ENCODE results near the gene SIGLEC11. TPM values are rescaled to one million over a fixed set of nuclear protein-coding genes. Genes with fewer than 3 reads are reported as not detected.
"Not testable (repeated sequence)": the region's sequence is repeated elsewhere in the genome, so short reads cannot be mapped to it uniquely, and the experiment has no call there.

Gene SIGLEC11
- total RNA-seq, 8 experiments from 2014 or later, result 0.09 to 0.13 (median 0.09) TPM; not detected in 5

DNA sequence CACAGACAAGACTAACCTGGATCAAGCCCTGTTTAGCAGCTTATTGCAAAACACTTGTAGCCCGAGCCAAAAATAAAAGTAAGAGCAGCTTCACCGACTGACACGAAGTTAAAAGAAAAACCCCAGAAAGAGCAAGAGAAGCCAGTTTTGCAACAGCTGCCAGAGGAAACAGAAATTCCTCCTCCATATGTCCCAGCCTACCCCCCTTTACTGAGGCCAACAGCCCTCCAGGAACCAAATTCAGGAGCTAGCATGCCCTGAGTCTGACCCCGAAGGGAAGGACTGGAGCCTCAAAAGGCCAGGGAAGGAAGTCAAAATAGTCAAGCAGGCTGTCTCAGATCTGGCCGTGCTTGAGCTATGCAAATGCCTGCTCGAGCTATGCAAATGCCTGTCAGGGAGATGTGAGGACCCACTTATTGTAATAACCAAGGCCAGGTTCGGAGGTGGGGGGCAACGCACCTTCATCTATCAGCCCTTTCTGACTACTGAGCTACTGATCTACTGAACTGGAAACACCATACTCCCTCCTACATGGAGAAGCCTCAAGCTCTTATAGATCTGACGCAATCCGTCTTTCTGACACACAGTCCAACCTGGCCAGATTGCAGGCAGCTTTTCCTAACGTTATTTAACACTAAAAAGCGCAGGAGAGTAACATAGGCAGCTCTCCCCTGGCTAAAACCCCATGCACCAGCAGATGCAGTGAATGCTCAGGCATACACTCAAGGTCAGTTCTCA is 6.7 kb downstream of the SIGLEC11 start:
- WGBS, 10 experiments, result 4 to 53% (median 32%) methylated on average over 2 to 9 of the region's 12 CpGs
- in situ Hi-C loops (cut with MboI; ENCODE audit: low pct_unique_long_range_greater_than_20kb in 2 of 9, low sequenced_read_pairs in 9 of 9, unreplicated experiment in 9 of 9), result no loop called here
- peaks cover 17 to 24% of the 10 kb centered on the region in 2 donors for H3K4me1 ChIP-seq (replicated peaks in 1 of 2)
- ATAC-seq (replicated peaks in 6 of 8), result peak; percentile 41 to 83 (median 79)
- peak overlapping the region in 1 of 2 donors; percentile 70 for H3K27ac ChIP-seq
- H3K4me3 ChIP-seq, result no peak overlapping the region

DNA sequence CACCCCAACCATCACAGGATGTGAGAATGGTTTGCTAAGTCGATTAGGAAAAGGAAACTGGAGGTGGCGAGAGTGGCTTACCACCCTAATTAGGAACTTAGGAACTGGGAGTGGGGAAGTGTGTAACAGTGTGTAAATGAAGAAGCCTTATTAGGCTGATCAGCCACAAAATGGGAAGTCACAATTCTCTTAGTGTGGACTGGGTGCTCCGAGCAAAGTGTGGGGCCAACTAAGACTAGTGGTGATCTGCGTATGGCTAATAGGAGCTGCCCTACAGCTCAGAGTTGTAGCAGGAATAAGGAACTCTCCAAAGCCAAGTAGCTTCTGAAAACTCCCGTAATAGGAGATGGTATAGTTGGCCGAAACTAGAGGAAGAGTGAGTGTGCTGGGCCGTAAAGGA is 7.6 kb downstream of the SIGLEC11 start:
- H3K4me1 ChIP-seq (replicated peaks in 1 of 2), result peaks cover 17 to 24% of the 10 kb centered on the region in 2 donors
- WGBS, 10 experiments, result 14 to 81% (median 71%) methylated on average over 3 to 5 of the region's 7 CpGs; no CpG with 5 or more reads in 1 of the 10 experiments
- in situ Hi-C loops (cut with MboI; ENCODE audit: low pct_unique_long_range_greater_than_20kb in 2 of 9, low sequenced_read_pairs in 9 of 9, unreplicated experiment in 9 of 9), result no loop called here
- H3K27ac ChIP-seq, result no peak overlapping the region
- no peak for ATAC-seq (replicated peaks in 6 of 8)
- no peak overlapping the region for H3K4me3 ChIP-seq

DNA sequence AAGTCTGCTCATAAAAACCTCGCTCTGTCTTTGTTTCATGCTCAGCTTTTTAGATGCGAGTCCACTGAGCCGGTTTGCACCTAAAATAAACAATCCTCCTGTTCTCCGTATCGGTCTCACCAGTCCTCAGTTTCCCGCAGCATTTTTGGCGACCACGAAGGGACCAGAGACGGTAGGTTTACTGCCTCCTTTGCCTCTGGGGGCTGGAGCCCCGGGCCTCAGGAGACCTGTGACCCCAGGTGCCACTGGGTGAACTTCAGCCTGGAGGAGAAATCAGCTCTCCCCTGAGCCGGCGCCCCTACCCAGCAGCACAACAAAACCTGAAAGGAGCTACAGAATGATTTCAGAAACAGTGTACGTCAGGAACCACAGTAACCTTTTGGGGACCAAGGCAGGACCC is 8.1 kb downstream of the SIGLEC11 start:
- in situ Hi-C loops (cut with MboI; ENCODE audit: low pct_unique_long_range_greater_than_20kb in 2 of 9, low sequenced_read_pairs in 9 of 9, unreplicated experiment in 9 of 9), result no loop called here
- Histone ChIP-seq H3K4me1 (replicated peaks in 1 of 2) (peaks cover 17 to 24% of the 10 kb centered on the region in 2 donors), H3K27ac (no peak overlapping the region), H3K4me3 (no peak overlapping the region)
- WGBS, 10 experiments, result 58 to 100% (median 79%) methylated on average over 1 to 12 of the region's 13 CpGs; no CpG with 5 or more reads in 1 of the 10 experiments
- ATAC-seq (replicated peaks in 6 of 8), result no peak

DNA sequence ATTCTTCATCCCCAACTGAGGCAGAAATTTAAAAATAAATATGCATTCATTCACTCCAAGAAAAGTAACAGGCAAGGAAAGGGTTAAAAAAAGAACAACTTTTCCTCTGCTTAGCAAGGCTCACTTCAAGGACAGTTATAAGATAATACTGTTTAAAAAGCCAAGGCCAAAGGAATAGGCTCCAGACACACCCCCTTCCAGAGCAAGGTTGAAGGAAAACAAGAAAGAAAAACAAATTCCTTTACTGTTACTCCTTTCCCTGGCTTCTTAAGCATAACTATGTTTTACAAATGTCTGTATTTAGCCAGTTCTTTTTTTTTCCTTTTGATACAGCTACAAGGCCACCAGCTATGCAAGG is 8.5 kb downstream of the SIGLEC11 start:
- ATAC-seq (replicated peaks in 6 of 8), result no peak
- in situ Hi-C loops (cut with MboI; ENCODE audit: low pct_unique_long_range_greater_than_20kb in 2 of 9, low sequenced_read_pairs in 9 of 9, unreplicated experiment in 9 of 9), result no loop called here
- Histone ChIP-seq H3K4me1 (replicated peaks in 1 of 2) (peaks cover 17 to 24% of the 10 kb centered on the region in 2 donors), H3K4me3 (no peak overlapping the region), H3K27ac (no peak overlapping the region)

DNA sequence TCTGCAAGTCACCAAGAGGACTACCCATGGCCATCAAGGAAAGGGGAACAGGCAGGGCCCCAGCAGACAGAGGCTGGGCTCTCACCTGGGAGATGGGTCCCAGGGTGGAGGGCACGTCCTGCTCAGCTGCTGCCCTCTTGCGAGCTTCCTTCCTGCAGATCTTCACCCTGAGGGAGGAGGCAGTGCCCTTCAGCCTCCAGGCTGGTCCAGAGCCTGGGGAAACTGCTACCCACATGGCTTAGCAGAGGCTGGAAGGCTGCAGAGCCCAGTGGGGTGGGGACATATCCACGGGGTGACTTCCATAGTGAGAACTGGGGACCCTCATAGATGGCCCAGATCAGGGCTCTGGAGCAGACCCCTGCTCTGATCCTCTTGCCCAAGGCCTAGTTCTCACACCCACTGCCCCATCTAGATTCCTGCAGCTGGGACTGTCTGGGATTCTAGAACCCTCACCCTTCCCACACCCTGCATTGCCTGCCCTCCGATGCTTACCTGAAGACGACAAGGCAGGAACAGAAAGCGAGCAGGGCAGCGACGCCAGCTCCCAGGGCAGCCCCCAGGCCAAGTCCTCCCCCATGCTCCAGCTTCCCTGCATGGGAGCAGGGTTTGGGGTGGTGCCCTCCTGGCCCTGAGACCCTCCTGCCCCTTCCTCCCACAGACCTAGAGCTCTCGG is 9.0 kb downstream of the SIGLEC11 start:
- Histone ChIP-seq H3K4me3 (no peak overlapping the region), H3K4me1 (replicated peaks in 1 of 2) (peaks cover 17 to 24% of the 10 kb centered on the region in 2 donors), H3K27ac (no peak overlapping the region)
- in situ Hi-C loops (cut with MboI; ENCODE audit: low pct_unique_long_range_greater_than_20kb in 2 of 9, low sequenced_read_pairs in 9 of 9, unreplicated experiment in 9 of 9), result no loop called here
- ATAC-seq (replicated peaks in 6 of 8), result no peak
- WGBS, 10 experiments, result 50 to 100% (median 84%) methylated on average over 1 to 6 of the region's 9 CpGs; no CpG with 5 or more reads in 2 of the 10 experiments

DNA sequence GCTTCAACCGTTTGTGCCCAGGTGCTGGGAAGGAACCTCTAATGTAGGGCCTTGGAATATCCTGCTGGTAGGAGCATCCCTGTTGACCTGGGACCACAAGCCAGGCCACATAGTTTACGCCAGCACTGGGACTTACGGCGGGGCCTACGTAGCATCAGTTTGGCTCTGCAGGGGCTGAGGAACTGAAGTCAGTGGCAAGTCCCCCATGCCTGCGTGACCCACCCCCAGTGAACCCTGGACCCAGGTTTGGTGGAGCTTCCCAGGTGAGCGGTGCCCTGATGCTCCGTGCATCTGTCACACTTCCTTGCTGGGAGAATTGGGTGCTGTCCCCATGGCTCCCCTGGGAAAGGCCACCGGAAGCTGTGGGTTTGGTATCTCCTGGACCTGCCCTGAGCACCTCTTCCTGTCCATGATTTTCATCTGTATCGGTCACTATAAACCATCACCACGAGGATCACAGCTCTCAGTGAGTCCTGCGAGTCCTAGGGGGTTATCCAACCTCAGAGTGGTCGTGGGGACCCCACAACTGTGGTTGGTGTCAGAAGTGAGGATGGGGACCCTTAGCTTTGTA is 9.9 kb downstream of the SIGLEC11 start:
- peaks cover 17 to 24% of the 10 kb centered on the region in 2 donors for H3K4me1 ChIP-seq (replicated peaks in 1 of 2)
- ATAC-seq (replicated peaks in 6 of 8), result no peak
- H3K27ac ChIP-seq, result no peak overlapping the region
- WGBS, 10 experiments, result 40 to 100% (median 83%) methylated on average over 1 to 5 of the region's 13 CpGs; no CpG with 5 or more reads in 3 of the 10 experiments
- in situ Hi-C loops (cut with MboI; ENCODE audit: low pct_unique_long_range_greater_than_20kb in 2 of 9, low sequenced_read_pairs in 9 of 9, unreplicated experiment in 9 of 9), result no loop called here
- no peak overlapping the region for H3K4me3 ChIP-seq

DNA sequence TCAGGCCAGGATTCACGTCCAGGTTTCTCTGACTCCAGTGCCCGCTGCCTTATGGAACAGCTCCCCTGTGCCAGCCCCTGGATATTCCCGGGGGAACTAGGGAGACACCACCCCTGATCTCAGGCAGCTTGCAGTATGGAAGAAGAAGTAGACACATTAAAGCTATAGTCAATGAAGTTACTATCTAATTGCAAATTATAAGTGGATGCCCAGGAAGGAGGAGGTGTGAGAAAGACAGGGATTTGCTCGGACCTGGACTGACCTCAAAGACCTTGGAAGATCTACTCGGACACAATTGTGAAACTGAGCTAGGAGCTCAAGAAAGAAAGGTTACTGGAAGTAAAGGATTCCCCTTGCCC is 10.4 kb downstream of the SIGLEC11 start:
- 0 to 100% (median 75%) methylated on average over 1 to 4 of the region's 5 CpGs; no CpG with 5 or more reads in 3 of the 10 experiments for WGBS, 10 experiments
- in situ Hi-C loops (cut with MboI; ENCODE audit: low pct_unique_long_range_greater_than_20kb in 2 of 9, low sequenced_read_pairs in 9 of 9, unreplicated experiment in 9 of 9), result no loop called here
- Histone ChIP-seq H3K4me3 (no peak overlapping the region), H3K27ac (no peak overlapping the region), H3K4me1 (replicated peaks in 1 of 2) (peaks cover 17 to 24% of the 10 kb centered on the region in 2 donors)
- ATAC-seq (replicated peaks in 6 of 8), result no peak

DNA sequence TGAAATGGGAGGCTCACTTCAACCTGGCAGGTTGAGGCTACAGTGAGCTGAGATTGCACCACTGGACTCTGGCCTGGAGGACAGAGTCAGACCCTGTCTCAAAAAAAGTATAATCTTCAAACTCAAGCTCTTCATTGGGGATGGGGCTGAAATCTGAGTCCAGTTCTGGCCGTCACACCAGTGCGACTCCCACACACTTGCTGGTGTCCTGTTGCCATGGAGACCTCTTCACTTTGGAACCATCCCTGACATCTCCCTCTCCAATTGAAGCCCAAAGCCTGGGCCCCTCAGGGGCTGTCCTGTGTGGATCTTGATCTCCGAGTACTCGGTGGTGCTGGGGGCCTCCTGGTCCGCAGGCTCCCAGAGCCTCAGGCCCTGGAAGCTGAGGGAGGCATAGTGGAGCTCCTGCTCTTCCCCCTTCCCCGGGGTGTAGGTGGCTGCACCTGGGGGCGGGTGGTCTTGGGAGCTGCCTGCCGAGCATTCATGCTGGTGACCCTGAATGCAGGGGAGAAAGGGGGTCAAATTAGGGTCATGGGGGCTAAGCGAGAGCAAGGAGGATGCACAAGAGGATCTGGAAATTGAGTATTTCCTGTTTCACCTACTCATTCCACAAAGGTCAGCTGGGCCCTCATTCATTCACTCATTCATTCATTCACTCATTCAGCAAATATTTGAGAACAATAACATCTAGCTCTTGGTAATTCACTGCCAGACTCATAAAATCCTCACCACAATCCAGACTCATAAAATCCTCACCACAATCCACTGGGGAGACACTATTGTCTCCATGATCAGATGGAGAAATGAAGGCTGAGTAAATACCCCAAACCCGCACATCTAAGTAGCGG is 11.0 kb downstream of the SIGLEC11 start:
- H3K27ac ChIP-seq, result no peak overlapping the region
- H3K4me3 ChIP-seq, result no peak overlapping the region
- in situ Hi-C loops (cut with MboI; ENCODE audit: low pct_unique_long_range_greater_than_20kb in 2 of 9, low sequenced_read_pairs in 9 of 9, unreplicated experiment in 9 of 9), result loop anchor here in 2 of 9 experiments (25.0 kb wide), 1 partner anchor 187 kb away; no protein-coding TSS in a partner anchor
- peak in 1 of 8 experiments; percentile 27 for ATAC-seq (replicated peaks in 6 of 8)
- peaks cover 13 to 20% of the 10 kb centered on the region in 2 donors for H3K4me1 ChIP-seq (replicated peaks in 1 of 2)
- 0 to 92% (median 68%) methylated on average over 1 to 7 of the region's 11 CpGs; no CpG with 5 or more reads in 2 of the 10 experiments for WGBS, 10 experiments

DNA sequence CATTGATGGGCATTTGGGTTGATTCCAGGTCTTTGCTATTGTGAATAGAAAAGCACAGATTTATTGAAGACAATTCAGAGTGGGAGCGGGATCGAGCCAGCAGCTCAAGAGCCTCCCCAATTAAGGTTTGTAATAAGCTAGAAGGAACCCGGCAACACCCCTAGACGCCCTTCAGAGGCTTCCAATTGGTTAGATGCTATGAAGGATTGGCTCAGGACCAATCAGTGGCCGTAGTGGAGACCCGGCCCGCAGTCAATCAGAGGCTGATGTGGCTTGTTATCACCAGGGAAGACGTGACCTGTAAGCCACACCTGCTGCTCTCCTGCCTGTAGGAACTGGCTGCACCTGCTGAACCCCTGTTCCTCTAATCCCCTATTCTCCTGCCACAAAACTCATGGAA is 14.6 kb downstream of the SIGLEC11 start:
- in situ Hi-C loops (cut with MboI; ENCODE audit: low pct_unique_long_range_greater_than_20kb in 2 of 9, low sequenced_read_pairs in 9 of 9, unreplicated experiment in 9 of 9), result loop anchor here in 2 of 9 experiments (25.0 kb wide), 1 partner anchor 191 kb away; no protein-coding TSS in a partner anchor
- no peak overlapping the region for H3K27ac ChIP-seq
- WGBS, 10 experiments, result 50 to 100% (median 75%) methylated on average over 1 to 7 of the region's 8 CpGs; no CpG with 5 or more reads in 3 of the 10 experiments
- H3K4me1 ChIP-seq (replicated peaks in 1 of 2), result peaks cover 4 to 11% of the 10 kb centered on the region in 2 donors
- H3K4me3 ChIP-seq, result no peak overlapping the region
- ATAC-seq (replicated peaks in 6 of 8), result no peak

DNA sequence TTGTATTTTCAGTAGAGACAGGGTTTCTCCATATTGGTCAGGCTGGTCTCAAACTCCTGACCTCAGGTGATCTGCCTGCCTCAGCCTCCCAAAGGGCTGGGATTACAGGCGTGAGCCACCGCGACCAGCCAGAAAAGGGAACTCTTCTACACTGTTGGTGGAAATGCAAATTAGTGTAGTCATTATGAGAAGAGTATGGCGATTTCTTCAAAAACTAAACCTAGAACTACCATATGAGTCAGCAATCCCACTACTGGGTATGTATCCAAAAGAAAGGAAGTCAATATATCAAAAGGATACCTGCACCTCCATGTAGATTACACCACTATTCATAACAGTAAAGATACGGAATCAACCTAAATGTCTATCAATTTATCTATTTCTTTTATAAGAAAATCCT is 16.4 kb downstream of the SIGLEC11 start:
- in situ Hi-C loops (cut with MboI; ENCODE audit: low pct_unique_long_range_greater_than_20kb in 2 of 9, low sequenced_read_pairs in 9 of 9, unreplicated experiment in 9 of 9), result loop anchor here in 2 of 9 experiments (25.0 kb wide), 1 partner anchor 193 kb away; no protein-coding TSS in a partner anchor
- H3K4me1 ChIP-seq (replicated peaks in 1 of 2); ATAC-seq (replicated peaks in 6 of 8); H3K27ac ChIP-seq; H3K4me3 ChIP-seq: not testable (repeated sequence)
- 20 to 94% (median 90%) methylated on average over 1 to 5 of the region's 5 CpGs; no CpG with 5 or more reads in 5 of the 10 experiments for WGBS, 10 experiments

DNA sequence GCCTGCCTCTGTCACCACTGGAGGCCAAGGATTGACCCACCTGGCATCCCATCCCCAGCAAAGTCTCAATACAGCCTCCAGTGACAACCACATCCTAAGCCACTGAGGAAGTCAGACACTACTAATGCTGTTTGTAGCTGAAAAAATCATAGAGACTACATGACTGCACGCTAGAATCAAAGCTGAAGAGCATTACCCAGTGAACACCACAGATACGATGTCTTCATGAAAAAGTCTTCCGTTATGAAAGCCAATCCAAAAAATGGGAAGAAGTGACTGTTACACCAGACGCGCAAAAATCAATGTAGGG is 20.5 kb downstream of the SIGLEC11 start:
- in situ Hi-C loops (cut with MboI; ENCODE audit: low pct_unique_long_range_greater_than_20kb in 2 of 9, low sequenced_read_pairs in 9 of 9, unreplicated experiment in 9 of 9), result loop anchor here in 2 of 9 experiments (25.0 kb wide), 1 partner anchor 197 kb away; no protein-coding TSS in a partner anchor
- peaks cover 4 to 8% of the 10 kb centered on the region in 2 donors for H3K4me1 ChIP-seq (replicated peaks in 1 of 2)
- H3K27ac ChIP-seq, result no peak overlapping the region
- no peak overlapping the region for H3K4me3 ChIP-seq
- ATAC-seq (replicated peaks in 6 of 8), result no peak
- 76 to 100% (median 93%) methylated on average over 1 to 5 of the region's 5 CpGs; no CpG with 5 or more reads in 3 of the 10 experiments for WGBS, 10 experiments

DNA sequence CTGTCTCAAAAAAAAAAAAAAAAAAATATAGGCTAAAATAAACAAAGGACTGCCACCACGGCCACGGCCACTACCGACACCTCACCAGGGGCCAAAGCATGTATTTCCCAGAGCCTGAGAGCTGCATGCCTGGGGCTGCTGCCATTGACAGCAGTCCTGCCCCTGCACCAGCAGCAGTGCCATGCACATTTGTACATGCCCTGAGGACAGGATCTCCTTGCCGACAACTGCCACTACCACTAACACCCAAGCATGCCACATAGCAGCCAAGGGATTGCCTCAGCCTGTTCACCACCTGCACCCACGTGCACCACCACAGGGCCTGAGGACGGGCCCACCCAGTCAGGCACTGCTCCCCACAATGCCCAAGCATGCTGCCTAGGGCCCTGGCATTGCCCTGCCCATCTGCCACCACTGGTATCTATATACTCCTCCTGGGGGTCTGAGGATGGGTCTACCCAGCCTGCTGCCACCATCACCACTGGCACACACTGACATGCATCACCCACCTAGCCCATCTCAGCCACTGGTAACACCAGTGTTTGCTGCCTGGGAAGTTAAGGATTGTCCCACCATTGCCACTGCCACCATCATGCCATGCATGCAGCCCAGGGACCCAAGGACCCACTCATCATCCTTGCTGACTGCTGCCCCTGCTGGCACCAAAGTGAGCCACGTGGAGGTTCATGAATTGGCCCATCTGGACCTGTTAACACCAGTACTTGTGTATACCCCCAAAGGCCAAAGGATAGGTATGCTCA is 21.1 kb downstream of the SIGLEC11 start:
- in situ Hi-C loops (cut with MboI; ENCODE audit: low pct_unique_long_range_greater_than_20kb in 2 of 9, low sequenced_read_pairs in 9 of 9, unreplicated experiment in 9 of 9), result loop anchor here in 3 of 9 experiments (10.0 to 25.0 kb wide), 2 partner anchors 45 to 197 kb away; no protein-coding TSS in a partner anchor
- WGBS, 10 experiments, result 50 to 89% (median 79%) methylated on average over 1 to 4 of the region's 7 CpGs; no CpG with 5 or more reads in 6 of the 10 experiments
- no peak overlapping the region for H3K4me3 ChIP-seq
- no peak overlapping the region for H3K27ac ChIP-seq
- peaks cover 4 to 8% of the 10 kb centered on the region in 2 donors for H3K4me1 ChIP-seq (replicated peaks in 1 of 2)
- peak in 1 of 8 experiments; percentile 2 for ATAC-seq (replicated peaks in 6 of 8)
